Common myeloid progenitor, CD34-positive (primary cell): ENCODE results near the gene FLAD1.

ENCODE experiments used
- CTCF ChIA-PET: fragments of 350-600 bp; sonication (Branson Sonifier 250); formaldehyde crosslinking; loops from one replicate; lab custom pipeline; 2021; ENCODE audit warnings: antibody characterized with exemption; lab: Charles Lee
- POLR2A ChIA-PET: fragments of 350-600 bp; sonication (Branson Sonifier 250); formaldehyde crosslinking; loops from one replicate; lab custom pipeline; 2021; ENCODE audit warnings: antibody characterized with exemption; lab: Charles Lee
- DNase-seq, 3 donors: peaks; one replicate each; pipeline versions ENCODE4 v3.0.0 to v3.0.0-alpha.2; 2013
- H3K27ac ChIP-seq, 2 experiments: 1 replicate in 1 of 2; 2 replicates in 1 of 2; pipeline ENCODE4 v1.7.0; 2013; ENCODE audit warnings: inconsistent platforms in 2 of 2, low read length in 2 of 2, mild to moderate bottlenecking in 2 of 2, low read depth in 1 of 2, moderate library complexity in 1 of 2; ENCODE audit not compliant: severe bottlenecking in 2 of 2, insufficient read depth in 1 of 2, poor library complexity in 1 of 2
- H3K27me3 ChIP-seq, 5 experiments: replicated peaks in 2 of 5; 1 replicate in 3 of 5; 2 replicates in 2 of 5; pipeline versions ENCODE4 v1.6.1 to v1.7.0; 2013; ENCODE audit warnings: low read length in 4 of 5, mild to moderate bottlenecking in 2 of 5, moderate library complexity in 2 of 5, inconsistent platforms in 1 of 5; ENCODE audit not compliant: insufficient read depth in 5 of 5, control insufficient read depth in 4 of 5
- H3K36me3 ChIP-seq, 4 experiments: 1 replicate in 2 of 4; 2 replicates in 2 of 4; pipeline versions ENCODE4 v1.6.1 to v1.7.0; 2013; ENCODE audit warnings: low read length in 3 of 4, control low read depth in 1 of 4, mild to moderate bottlenecking in 1 of 4; ENCODE audit not compliant: control insufficient read depth in 4 of 4, insufficient read depth in 4 of 4
- H3K4me1 ChIP-seq, 4 experiments: 1 replicate in 3 of 4; 2 replicates in 1 of 4; pipeline versions ENCODE4 v1.6.1 to v1.7.1; 2013; ENCODE audit warnings: low read length in 3 of 4, mild to moderate bottlenecking in 3 of 4, control low read depth in 1 of 4, inconsistent platforms in 1 of 4, moderate library complexity in 1 of 4; ENCODE audit not compliant: control insufficient read depth in 4 of 4, insufficient read depth in 4 of 4; ENCODE audit errors: control extremely low read depth in 1 of 4
- H3K4me3 ChIP-seq, 7 experiments: 1 replicate in 4 of 7; 2 replicates in 3 of 7; pipeline versions ENCODE4 v1.5.1 to v1.7.0; 2013; ENCODE audit warnings: mild to moderate bottlenecking in 7 of 7, low read length in 6 of 7, moderate library complexity in 6 of 7, inconsistent platforms in 2 of 7, low read depth in 2 of 7, control low read depth in 1 of 7; ENCODE audit not compliant: insufficient read depth in 4 of 7, control insufficient read depth in 1 of 7; ENCODE audit errors: extremely low read depth in 1 of 7
- H3K9me3 ChIP-seq, 5 experiments: 1 replicate in 4 of 5; 2 replicates in 1 of 5; pipeline versions ENCODE4 v1.6.1 to v1.7.1; 2013; ENCODE audit warnings: low read length in 4 of 5, mild to moderate bottlenecking in 2 of 5, inconsistent platforms in 1 of 5, low read depth in 1 of 5, moderate library complexity in 1 of 5; ENCODE audit not compliant: control insufficient read depth in 4 of 5, insufficient read depth in 2 of 5; ENCODE audit errors: control extremely low read depth in 1 of 5
- WGBS: methylation state at CpG from one replicate; pipeline ENCODE4 v1.1.5; 2013; ENCODE audit not compliant: insufficient coverage; 5-methylcytosine and 5-hydroxymethylcytosine counted together

Gene FLAD1

DNA sequence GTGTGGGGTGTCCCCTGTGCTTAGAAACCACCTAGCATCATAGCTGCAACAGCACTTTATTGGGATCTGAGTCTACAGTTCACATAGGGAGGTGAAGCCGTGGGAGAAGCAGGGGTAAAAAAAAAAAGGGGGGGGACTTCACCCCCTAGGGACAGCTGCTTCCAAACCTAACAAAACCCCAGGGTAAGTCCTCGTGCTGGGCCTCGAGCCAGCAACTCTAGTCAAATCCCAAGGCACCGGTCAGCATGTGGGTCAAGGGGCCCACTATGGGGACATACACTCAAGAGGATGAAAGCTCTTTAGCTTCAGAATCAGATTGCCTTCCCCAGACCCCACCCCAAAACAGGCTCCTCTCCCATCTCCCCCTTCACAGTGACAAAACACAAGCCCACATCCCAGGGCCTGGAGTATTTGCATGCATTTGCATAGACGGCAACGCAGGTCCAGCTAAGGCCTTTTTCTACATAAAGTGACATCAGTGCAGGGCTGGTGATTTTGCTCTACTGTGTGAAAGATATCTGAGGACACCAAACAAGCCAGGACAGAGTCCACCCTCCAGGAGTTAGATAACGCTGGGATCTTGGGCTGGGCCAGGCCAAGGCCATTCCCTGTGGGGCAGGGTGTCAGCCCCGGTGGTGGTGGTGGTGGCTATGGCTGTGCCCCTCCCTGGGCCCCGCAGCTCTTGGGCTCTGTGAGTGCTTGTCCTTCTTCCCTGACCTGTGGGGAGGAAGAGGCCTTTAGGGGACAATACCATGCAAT, 38.6 kb upstream of the FLAD1 start:
- H3K27me3 ChIP-seq: no peaks in the 10 kb centered on the region
- no peaks in the 10 kb centered on the region for H3K9me3 ChIP-seq
- H3K36me3 ChIP-seq: peaks cover 21 to 47% (median 34%) of the 10 kb centered on the region in 4 experiments
- DNase-seq: no peak
- H3K4me1 ChIP-seq: peaks cover 12 to 70% (median 63%) of the 10 kb centered on the region in 4 experiments
- peak overlapping the region in 2 of 7 experiments; percentile 8 to 13 for H3K4me3 ChIP-seq
- ChIA-PET POLR2A (interaction anchor here (0.6 to 3.7 kb wide), 7 partner anchors 8 to 264 kb away, joined by 3 to 17 read pairs (median 3); partner anchors contain the start of gene PBXIP1), CTCF (interaction anchor here (0.8 to 2.0 kb wide), 25 partner anchors 8 to 170 kb away, joined by 3 to 10 read pairs (median 3); partner anchors contain the start of genes PMVK and PYGO2)
- H3K27ac ChIP-seq: peak overlapping the region in 1 of 2 experiments; percentile 77
- WGBS: 70% methylated on average over 7 of the region's 9 CpGs

- no peak for DNase-seq
- Histone ChIP-seq H3K9me3 (no peaks in the 10 kb centered on the region), H3K36me3 (peaks cover 21 to 52% (median 36%) of the 10 kb centered on the region in 4 experiments), H3K4me3 (peak overlapping the region in 1 of 7 experiments; percentile 13), H3K4me1 (peaks cover 12 to 63% (median 57%) of the 10 kb centered on the region in 4 experiments), H3K27ac (peak overlapping the region in 1 of 2 experiments; percentile 56), H3K27me3 (no peaks in the 10 kb centered on the region)
- CTCF ChIA-PET: interaction anchor here (0.6 to 2.0 kb wide), 18 partner anchors 9 to 483 kb away, joined by 3 to 10 read pairs (median 4); partner anchors contain the start of genes PMVK, PYGO2 and SHC1
- WGBS: 93% methylated on average over 13 of the region's 15 CpGs
- POLR2A ChIA-PET: interaction anchor here (0.6 to 3.7 kb wide), 4 partner anchors 7 to 16 kb away, joined by 7 to 17 read pairs (median 10); partner anchors contain the start of genes PBXIP1 and PYGO2
These were observed 37.8 kb upstream of the FLAD1 start for GRCh38 chr1:154945160-154945961.

DNA sequence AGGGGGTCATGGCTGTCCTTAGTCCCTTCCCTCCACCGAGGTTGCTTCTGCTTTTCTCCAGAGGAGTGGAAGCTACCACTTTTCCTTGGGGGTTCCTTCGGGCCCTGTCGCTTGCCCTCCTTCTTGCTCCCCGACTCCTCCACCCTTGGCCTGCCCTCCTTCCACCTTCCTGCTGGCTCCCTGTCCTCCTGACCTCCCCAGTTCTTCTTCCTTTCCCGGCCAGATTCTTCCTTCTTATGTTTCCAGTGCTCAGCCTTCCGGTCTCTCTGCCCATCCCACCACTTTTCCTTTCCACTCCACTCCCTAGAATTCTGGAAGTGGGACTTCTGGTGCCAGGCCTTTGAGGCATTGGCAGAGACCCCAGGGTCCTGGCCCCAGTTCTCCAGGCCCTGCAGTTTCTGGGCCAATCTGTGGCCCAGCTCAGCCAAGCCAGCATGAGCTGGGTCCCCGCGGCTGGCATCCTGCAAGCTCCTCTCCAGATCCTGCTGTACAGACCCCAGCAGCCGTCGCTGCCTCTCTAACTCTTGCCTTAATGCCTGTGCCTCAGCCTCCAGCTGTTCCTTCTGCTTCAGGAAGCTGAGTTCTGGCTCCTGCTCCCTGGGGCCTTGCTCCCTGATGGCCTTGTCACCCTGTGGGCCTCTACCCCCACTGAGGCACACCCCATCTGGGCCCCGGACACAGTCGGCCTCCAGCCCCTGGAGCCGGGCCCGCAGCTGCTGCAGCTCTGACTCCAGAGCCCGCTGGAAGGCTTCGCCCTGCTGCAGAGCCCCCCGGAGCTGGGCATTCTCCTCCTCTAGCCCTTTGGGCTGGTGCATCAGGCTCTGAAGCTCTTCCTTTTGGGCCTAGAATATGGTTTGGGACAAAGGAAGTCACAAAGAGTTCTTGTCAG, 36.9 kb upstream of the FLAD1 start:
- POLR2A ChIA-PET: interaction anchor here (1.7 to 3.7 kb wide), 3 partner anchors 7 to 15 kb away, joined by 7 to 17 read pairs (median 11); partner anchors contain the start of genes PBXIP1 and PYGO2
- H3K27ac ChIP-seq: peak overlapping the region in 1 of 2 experiments; percentile 55
- no peak for DNase-seq
- peaks cover 21 to 61% (median 44%) of the 10 kb centered on the region in 4 experiments for H3K36me3 ChIP-seq
- no peaks in the 10 kb centered on the region for H3K9me3 ChIP-seq
- peaks cover 10 to 60% (median 53%) of the 10 kb centered on the region in 4 experiments for H3K4me1 ChIP-seq
- CTCF ChIA-PET: interaction anchor here (0.6 to 1.6 kb wide), 9 partner anchors 11 to 482 kb away, joined by 3 to 6 read pairs (median 4); partner anchors contain the start of genes PYGO2 and SHC1
- no peaks in the 10 kb centered on the region for H3K27me3 ChIP-seq
- 97% methylated on average over 14 of the region's 17 CpGs for WGBS
- no peak overlapping the region for H3K4me3 ChIP-seq

GRCh38 chr1:154948079-154948478, 35.1 kb upstream of the FLAD1 start:
- ChIA-PET CTCF (interaction anchor here (0.9 to 1.3 kb wide), 4 partner anchors 46 to 86 kb away, joined by 3 to 5 read pairs (median 4); partner anchors contain the start of gene LENEP), POLR2A (interaction anchor here (1.3 kb wide), 1 partner anchor 26 kb away, joined by 3 read pairs; no protein-coding TSS in a partner anchor)
- no peak overlapping the region for H3K4me3 ChIP-seq
- H3K4me1 ChIP-seq: peaks cover 8 to 60% (median 53%) of the 10 kb centered on the region in 4 experiments
- WGBS: 96% methylated on average over 10 of the region's 11 CpGs
- DNase-seq: no peak
- no peaks in the 10 kb centered on the region for H3K9me3 ChIP-seq
- peak overlapping the region in 1 of 2 experiments; percentile 53 for H3K27ac ChIP-seq
- H3K27me3 ChIP-seq: no peaks in the 10 kb centered on the region
- peaks cover 21 to 73% (median 45%) of the 10 kb centered on the region in 4 experiments for H3K36me3 ChIP-seq

DNA sequence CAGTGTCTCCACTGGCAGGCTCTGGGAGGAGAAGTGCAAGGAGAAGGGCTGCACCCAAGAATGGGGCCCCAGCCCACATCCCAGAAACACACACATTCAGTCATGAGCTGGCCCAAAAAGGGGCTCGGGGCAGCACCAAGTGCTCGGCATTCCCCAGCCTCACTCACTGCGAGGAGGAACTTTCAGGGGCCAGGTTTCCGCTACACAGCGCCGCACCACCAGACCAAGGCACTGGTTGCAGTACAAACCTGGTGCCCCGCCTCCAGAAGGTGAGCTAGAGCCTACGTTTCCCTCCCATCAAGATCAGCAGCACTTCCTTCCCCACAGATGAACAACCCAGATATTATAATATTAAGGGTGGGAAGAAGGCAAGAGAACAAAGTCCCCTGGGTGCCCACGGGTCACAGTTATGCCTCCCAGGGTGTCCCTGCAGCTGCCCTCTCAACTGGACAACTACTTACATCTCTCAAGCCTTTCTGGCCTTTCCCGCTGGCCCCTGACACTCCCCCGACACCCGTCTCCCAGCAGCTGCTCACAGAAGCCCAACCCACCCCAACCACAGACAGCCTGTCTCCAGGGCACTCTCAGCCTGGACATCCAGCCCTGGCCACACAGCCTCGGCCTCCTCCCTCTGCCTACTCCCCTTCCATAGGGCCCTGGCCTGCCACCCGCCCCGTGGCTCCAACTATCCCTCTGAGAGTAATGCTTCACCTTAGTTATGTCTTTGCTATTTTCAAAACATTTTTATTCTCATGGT, 31.1 kb upstream of the FLAD1 start:
- H3K27ac ChIP-seq: peak overlapping the region; percentile 100
- H3K4me1 ChIP-seq: peaks cover 22 to 69% (median 58%) of the 10 kb centered on the region in 4 experiments
- POLR2A ChIA-PET: interaction anchor here (0.8 to 2.1 kb wide), 3 partner anchors 7 to 48 kb away, joined by 4 to 11 read pairs (median 7); partner anchors contain the start of gene PYGO2
- H3K4me3 ChIP-seq: peak overlapping the region in 6 of 7 experiments; percentile 26 to 92 (median 82)
- WGBS: 17% methylated on average over 8 of the region's 15 CpGs
- H3K9me3 ChIP-seq: no peaks in the 10 kb centered on the region
- H3K27me3 ChIP-seq: no peaks in the 10 kb centered on the region
- H3K36me3 ChIP-seq: peaks cover 10 to 53% (median 29%) of the 10 kb centered on the region in 4 experiments
- CTCF ChIA-PET: interaction anchor here (0.7 to 1.9 kb wide), 13 partner anchors 8 to 393 kb away, joined by 3 to 7 read pairs (median 3); partner anchors contain the start of genes LENEP and PYGO2
- peak; percentile 32 to 70 (median 66) for DNase-seq
